AG04449 (cell line): ENCODE results near the gene PTPN1.

ENCODE experiments used
- CTCF ChIA-PET: fragments of 350-600 bp; formaldehyde crosslinking; extraction: SDS; loops from one replicate; lab custom pipeline; 2021; ENCODE audit warnings: antibody characterized with exemption; lab: Yijun Ruan, JAX
- POLR2A ChIA-PET: fragments of 400-600, 350-600 bp; formaldehyde crosslinking; extraction: SDS; loops from one replicate; lab custom pipeline; 2020; ENCODE audit warnings: antibody characterized with exemption, inconsistent platforms; lab: Yijun Ruan, JAX
- DNase-seq: peaks from one replicate; pipeline ENCODE4 v3.0.0-alpha.2; 2010; ENCODE audit warnings: low read depth, low spot score
- H3K4me3 ChIP-seq: 2 replicates; pipeline ENCODE4 v1.5.1; 2011; ENCODE audit warnings: low read depth, mild to moderate bottlenecking, control low read depth, low read length
- CTCF ChIP-seq: IDR thresholded peaks from one replicate; pipeline ENCODE4 v1.5.1; 2011; ENCODE audit warnings: mild to moderate bottlenecking, moderate library complexity, low read length, control low read depth, inconsistent platforms; ENCODE audit not compliant: insufficient read depth; ENCODE audit errors: missing control alignments

The PTPN1 gene

DNA sequence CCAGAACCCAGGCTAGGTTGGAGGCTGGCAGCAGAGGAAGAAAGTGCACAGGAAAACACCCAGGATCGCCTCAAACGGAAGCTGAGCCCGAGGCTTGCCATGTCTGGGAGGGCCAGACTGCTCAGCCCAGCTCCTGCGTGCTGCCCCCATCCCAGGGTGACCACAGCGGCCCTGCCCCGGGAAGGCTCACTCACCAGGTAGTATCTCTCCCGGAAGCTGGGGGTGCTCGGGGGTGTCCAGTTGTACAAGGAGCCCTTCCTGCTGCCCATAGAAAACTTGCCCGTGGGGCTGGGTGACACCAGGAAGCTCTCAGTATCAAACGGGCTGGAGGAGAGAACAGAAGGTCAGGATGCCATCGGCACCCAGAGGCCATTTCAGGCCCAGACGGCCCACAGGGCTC is 94.3 kb downstream of the PTPN1 start:
- POLR2A ChIA-PET = no interaction called here

GRCh38 chr20:50605136-50605535 is 95.0 kb downstream of the PTPN1 start:
- POLR2A ChIA-PET = no interaction called here

More for the DNA sequence above, 94.3 kb downstream of the PTPN1 start:
- H3K4me3 ChIP-seq = no peak overlapping the region
- no peak for TF ChIP-seq CTCF
- CTCF ChIA-PET = interaction anchor here (1.0 to 1.1 kb wide), 2 partner anchors 9 to 12 kb away, joined by 3 read pairs; no protein-coding TSS in a partner anchor
- DNase-seq = no peak

GRCh38 chr20:50607436-50607835 is 97.3 kb downstream of the PTPN1 start:
- CTCF ChIA-PET = no interaction called here
- POLR2A ChIA-PET = no interaction called here
- TF ChIP-seq CTCF = no peak
- DNase-seq = no peak
- H3K4me3 ChIP-seq = no peak overlapping the region

More at GRCh38 chr20:50605136-50605535, 95.0 kb downstream of the PTPN1 start:
- no peak for TF ChIP-seq CTCF
- DNase-seq = no peak
- CTCF ChIA-PET = interaction anchor here (1.0 kb wide), 1 partner anchor 12 kb away, joined by 3 read pairs; no protein-coding TSS in a partner anchor
- no peak overlapping the region for H3K4me3 ChIP-seq

GRCh38 chr20:50607850-50608749 is 97.9 kb downstream of the PTPN1 start:
- POLR2A ChIA-PET = no interaction called here
- no peak for TF ChIP-seq CTCF
- CTCF ChIA-PET = interaction anchor here (0.6 to 1.2 kb wide), 2 partner anchors 18 to 26 kb away, joined by 3 read pairs; no protein-coding TSS in a partner anchor
- no peak for DNase-seq
- H3K4me3 ChIP-seq = no peak overlapping the region

DNA sequence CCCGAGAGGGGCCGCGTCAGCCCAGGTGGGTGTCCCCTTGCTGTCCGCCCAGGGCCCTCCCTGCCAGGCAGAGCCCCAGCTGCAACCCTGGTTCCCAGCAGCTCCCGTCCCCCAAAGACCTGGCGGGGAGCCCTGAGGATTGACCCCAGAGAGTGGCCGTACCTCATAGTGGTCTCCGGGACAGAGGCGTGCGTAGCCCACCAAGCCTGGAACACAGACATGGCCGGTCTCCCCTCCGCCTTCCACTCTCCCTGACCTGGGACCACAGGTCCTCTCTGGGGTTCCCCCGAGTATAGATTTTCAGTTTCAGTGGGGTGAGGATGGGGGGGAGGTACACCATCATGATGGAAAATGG is 98.5 kb downstream of the PTPN1 start:
- ChIA-PET CTCF (interaction anchor here (0.6 to 1.2 kb wide), 2 partner anchors 17 to 25 kb away, joined by 3 read pairs; no protein-coding TSS in a partner anchor), POLR2A (no interaction called here)
- no peak for TF ChIP-seq CTCF

DNA sequence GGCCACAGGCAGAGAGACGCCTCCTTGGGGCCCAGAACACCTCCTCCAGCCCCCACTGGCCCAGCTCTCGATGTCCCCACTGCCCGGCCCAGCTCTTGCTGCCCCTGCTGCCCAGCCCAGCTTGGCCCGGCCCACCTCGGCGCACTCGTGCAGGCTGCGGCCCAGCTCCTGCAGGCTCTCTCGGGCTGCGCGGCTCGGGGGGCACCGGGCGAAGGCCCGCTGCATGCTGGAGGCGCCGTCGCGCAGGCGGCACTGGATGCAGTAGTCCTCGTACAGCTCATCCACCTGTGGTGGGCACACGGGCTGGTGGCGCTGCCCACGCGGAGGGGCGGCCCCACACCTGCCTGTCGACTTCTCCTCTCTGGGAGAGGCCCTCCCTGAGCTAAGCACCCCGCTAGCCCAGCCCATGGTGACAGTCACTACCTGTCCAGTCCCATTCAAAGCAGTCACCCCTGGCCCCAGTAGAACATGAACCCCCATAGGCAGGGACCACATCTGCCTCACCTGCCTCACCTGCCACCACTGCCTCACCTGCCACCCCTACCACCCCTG is 99.3 kb downstream of the PTPN1 start:
- CTCF ChIA-PET = interaction anchor here (1.2 kb wide), 1 partner anchor 24 kb away, joined by 3 read pairs; no protein-coding TSS in a partner anchor
- TF ChIP-seq CTCF = no peak
- POLR2A ChIA-PET = no interaction called here

More for the DNA sequence above, 98.5 kb downstream of the PTPN1 start:
- DNase-seq = no peak
- H3K4me3 ChIP-seq = no peak overlapping the region

More for the DNA sequence above, 99.3 kb downstream of the PTPN1 start:
- DNase-seq = no peak
- H3K4me3 ChIP-seq = no peak overlapping the region
